HG03342 (cell line): ENCODE data around the gene LY6G6F.

Experiments used
- ATAC-seq: cut with Tn5 transposase; IDR thresholded peaks from one replicate; pipeline ENCODE4 v1.9.1; 2021; ENCODE audit warnings: mild to moderate bottlenecking, moderate library complexity; ENCODE audit not compliant: unreplicated experiment

LY6G6F gene, protein sequence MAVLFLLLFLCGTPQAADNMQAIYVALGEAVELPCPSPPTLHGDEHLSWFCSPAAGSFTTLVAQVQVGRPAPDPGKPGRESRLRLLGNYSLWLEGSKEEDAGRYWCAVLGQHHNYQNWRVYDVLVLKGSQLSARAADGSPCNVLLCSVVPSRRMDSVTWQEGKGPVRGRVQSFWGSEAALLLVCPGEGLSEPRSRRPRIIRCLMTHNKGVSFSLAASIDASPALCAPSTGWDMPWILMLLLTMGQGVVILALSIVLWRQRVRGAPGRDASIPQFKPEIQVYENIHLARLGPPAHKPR

DNA sequence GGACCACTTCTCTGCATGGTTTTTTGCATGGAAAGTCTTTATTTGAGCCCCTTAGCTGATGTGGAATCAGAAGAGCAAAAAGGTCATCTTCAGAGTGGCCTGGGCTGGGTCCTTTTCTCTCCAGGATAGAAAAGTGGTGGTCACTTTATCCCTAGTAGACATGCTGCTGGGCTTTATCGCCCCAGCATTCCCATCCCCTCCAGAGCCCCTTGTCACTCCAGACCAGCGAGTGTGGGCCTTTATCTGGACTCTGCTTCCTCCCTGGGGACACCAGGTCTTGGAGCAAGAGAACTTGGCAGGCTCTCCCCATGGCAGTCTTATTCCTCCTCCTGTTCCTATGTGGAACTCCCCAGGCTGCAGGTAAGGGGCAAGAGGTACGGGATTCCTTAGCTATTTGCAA lies at the start of gene LY6G6F:
LY6G6F (plus strand) TSS at position 268 of the 400 bp plus-strand sequence; CDS start at position 309, 41 bp downstream.
- no peak for ATAC-seq

GRCh38 chr6:31657406-31658157 lies 49.1 kb upstream of the LY6G6F start:
- no peak for ATAC-seq

DNA sequence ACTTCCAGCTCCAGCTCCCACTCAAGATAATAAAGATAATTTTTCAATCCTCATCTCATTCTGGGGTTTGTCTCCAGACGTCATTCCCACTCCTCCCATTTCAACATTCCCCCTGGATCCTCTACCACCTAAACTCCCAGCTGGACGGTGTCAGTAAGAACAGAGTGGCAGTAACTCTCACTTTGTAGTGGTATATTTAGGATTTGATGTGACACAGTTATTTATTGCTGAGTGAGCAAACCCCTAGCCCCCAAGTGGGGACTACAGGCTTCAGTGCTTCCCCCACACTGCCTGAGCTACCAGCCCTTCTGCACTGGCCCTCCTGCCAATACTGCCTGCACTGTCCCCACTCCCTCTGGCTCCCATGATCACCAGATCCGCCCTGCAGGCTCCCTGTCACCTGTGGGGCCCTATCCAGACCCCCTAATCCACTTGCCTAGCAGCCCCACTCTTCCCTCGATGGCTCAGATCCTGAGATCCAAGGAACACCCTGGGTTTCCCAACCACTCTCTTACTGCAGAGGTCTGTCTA lies 48.4 kb upstream of the LY6G6F start:
- ATAC-seq = no peak

GRCh38 chr6:31658983-31659648 lies 47.5 kb upstream of the LY6G6F start:
- ATAC-seq = no peak

DNA sequence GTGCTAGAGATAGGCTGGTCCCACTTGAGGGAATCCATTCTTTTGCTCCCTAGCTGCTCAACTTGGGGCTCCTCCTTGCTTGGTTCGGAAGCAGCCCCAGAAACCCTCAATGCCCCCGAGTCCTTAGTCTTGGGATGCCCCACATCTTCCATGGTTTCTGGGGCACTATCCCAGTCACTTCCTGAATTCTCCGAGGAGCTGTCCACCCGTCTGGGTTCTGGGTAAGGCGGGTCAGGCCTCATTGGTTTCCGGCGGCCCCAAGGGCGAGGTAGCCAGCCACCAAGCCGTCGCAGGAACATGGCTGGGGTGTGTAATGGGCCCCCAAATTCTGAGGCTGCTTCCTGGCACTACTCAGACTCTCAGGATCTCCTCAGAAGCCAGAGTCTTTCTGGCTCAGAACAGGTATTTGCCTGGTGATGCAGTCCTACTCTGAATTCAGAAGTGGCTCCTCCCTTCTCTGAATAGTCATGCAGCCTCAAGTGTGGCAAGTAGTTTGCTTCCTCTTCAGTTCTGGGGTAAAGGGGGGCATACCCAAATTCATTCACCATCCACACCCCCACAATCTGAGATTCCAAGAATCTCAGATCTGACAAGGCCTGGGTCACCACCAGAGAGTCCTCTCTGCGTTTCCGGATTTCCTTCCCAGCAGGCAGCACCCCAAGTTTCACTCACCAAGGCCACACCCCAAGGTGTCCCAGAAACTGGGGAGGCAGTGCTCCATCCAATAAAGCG lies 46.9 kb upstream of the LY6G6F start:
- peak; percentile 12 for ATAC-seq

- ATAC-seq = peak; percentile 44
These were observed 46.0 kb upstream of the LY6G6F start, which contains the start of gene C6orf47 for GRCh38 chr6:31660381-31661261. TSS of gene C6orf47 (minus strand) at chr6:31660778. CDS start at chr6:31659947, 831 bp downstream.

- ATAC-seq = no peak
These were observed 45.2 kb upstream of the LY6G6F start for GRCh38 chr6:31661262-31662123.

GRCh38 chr6:31662124-31662723 lies 44.4 kb upstream of the LY6G6F start:
- ATAC-seq = no peak

DNA sequence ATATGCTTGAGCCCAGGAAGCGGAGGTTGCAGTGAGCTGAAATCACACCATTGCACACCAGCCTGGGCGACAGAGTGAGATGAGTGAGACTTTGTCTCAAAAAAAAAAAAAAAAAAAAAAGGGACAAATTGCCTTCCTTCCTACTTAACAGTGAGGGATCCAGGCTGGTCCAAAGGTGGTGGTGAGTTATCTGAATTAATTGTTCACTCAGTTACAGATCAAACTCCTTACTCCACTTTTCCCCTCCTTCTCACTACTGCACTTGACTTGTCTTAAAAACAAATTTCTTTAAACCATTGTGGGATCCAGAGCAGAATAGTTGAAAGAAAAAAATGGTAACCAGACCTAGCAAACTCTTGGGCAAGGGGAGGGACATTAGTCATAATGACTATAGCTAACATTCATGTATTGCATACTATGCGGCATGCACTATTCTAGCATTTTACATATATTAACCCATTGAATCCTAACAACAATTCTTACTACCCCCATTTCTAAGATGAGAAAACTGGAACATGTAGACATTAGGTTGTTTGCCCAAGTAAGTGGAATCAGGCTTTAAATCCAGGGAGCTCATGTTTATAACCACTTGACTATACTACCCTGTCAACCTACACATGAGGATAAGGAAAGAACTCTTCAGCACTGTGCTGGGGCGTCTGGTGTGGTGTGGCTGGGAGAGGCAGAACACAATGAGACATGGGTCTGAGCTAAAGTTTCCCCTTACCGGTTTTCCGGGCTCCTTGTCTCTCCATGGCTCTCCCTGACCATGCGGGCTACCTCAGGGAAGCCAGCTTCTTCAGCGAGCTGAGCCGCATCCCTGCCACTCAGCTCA lies 43.3 kb upstream of the LY6G6F start:
- no peak for ATAC-seq

DNA sequence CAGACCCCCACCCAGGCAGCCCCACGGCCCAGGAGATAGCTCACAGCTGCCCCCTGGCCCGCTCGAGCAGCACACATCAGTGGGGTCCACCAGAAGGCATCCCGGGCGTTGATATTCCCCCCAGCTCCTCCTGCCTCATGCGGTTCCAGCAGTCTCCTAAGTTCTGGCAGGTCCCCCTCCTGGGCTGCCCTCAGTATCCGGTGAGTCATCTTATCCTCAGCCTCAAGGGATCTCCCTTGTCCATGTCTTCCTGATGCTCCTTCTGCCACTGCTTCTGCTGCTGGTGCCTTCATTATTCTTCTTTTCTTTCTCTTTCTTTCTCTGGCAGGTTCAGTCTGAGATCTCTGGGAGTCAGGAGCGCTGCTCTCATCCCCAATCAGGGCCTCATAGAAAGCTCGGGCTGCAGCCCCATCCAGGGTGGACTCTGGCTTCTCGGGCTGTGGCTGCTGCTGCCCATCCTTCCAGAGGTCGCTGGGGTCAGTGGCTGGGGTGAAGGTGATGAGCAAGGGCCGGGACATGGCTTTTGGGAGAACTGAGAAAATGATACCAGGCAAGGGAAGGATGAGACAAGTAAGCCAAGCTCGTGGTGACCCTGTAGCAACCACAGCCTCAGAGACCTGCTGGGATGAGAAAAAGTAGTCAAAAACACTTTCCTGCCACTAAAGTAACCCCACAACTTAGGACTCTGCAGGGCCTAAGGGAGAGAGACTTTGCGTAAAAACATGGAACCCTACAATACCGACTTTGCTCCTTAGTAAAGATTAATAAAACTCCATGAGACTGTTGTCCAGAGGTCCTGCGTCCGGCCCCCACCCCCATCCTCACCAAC lies 42.5 kb upstream of the LY6G6F start:
- no peak for ATAC-seq

DNA sequence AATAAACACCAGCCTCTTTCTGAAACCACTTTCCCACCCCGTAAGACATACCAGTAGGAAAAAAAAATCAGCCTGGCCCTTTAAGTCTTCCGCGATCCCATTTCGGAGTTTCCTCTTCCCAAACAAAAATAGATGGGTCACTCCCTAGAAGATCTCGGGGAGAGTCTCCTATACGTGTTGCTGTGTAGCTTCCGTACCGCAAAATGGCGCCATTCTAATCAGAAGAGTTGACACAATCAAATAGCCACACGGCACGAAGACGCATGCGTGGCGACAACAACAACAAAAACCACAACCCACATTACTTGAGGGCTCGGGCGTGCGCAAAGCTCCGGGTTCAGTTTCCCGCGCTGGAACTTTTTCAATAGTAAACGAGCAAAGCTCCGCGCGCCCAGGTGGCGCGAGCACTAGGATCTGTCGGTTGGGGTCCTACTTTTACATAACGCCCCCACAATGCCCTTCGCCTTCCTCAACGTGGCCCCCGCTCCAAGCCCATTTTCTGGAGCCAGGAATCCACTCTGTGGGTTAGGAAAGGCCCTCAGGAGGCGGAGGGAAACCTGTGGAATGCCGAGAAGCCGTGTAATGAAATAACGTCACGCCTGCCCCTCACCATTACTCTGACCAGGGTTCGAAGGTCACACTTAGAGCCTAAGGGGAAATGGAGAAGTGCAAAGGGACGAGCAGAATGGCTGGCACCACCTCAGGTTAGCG lies 41.7 kb upstream of the LY6G6F start, which contains the start of gene GPANK1:
GPANK1 (minus strand) TSS at position 208 of the 711 bp plus-strand sequence. CDS start 519 bp downstream, outside the sequence.
- ATAC-seq = no peak

- ATAC-seq = peak; percentile 69
These were observed 40.9 kb upstream of the LY6G6F start, which contains the start of gene CSNK2B for GRCh38 chr6:31665501-31666336. TSS of gene CSNK2B (plus strand) at chr6:31666080. CDS start at chr6:31666832, 752 bp downstream.

GRCh38 chr6:31666337-31666965 lies 40.2 kb upstream of the LY6G6F start:
- ATAC-seq = no peak

- ATAC-seq = no peak
These were observed 37.0 kb upstream of the LY6G6F start, which contains the start of gene LY6G5B for GRCh38 chr6:31669676-31670075. TSS of gene LY6G5B (plus strand) at chr6:31669976. CDS start at chr6:31670951, 975 bp downstream.
